ENCODE results near the gene EARS2. TPM values are rescaled to one million over a fixed set of nuclear protein-coding genes. Genes with fewer than 3 reads are reported as not detected.

Gene EARS2
- total RNA-seq, 1 donor = 32.6 TPM

DNA sequence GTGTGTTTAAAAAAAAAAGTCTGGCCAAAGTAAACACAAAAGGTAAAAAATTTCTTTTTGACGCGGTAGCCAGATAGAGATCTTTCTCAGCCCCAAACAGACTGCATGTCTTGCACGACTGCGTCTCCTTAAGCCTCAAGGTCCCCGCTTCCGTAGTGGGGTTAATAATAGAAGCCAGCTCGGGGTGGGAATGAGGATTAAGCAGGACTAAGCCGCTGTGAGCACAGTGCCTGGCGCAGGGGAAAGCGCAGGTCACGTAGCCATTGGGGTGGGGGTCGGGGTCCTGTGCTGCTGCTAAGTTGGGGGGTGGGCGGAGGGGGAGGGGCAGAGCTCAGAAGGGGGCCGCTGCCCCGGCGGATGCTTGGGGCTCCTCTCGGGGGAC lies 47.4 kb downstream of the EARS2 start:
- Histone ChIP-seq H3K9me3 (ENCODE audit: low read depth, low read length) (no peaks in the 10 kb centered on the region), H2AFZ (ENCODE audit: low read length) (peak overlapping the region; percentile 49), H3K27ac (ENCODE audit: low read depth, low read length) (peak overlapping the region; percentile 45), H3K36me3 (ENCODE audit: insufficient read depth, low read length) (peaks cover 4% of the 10 kb centered on the region), H3K79me2 (ENCODE audit: insufficient read depth, low read length) (peaks cover 27% of the 10 kb centered on the region), H3K4me3 (ENCODE audit: insufficient read depth, low read length) (peak overlapping the region; percentile 79), H3K27me3 (ENCODE audit: insufficient read depth, low read length) (no peaks in the 10 kb centered on the region), H3K4me2 (ENCODE audit: insufficient read depth, low read length) (peak overlapping the region; percentile 92), H4K20me1 (ENCODE audit: insufficient read depth, low read length) (peaks cover 34% of the 10 kb centered on the region), H3K4me1 (ENCODE audit: insufficient read depth, low read length) (peaks cover 22% of the 10 kb centered on the region)
- peak; percentile 83 for DNase-seq (ENCODE audit: insufficient read length, low spot score, missing footprints)
- TF ChIP-seq, protein P1, sequence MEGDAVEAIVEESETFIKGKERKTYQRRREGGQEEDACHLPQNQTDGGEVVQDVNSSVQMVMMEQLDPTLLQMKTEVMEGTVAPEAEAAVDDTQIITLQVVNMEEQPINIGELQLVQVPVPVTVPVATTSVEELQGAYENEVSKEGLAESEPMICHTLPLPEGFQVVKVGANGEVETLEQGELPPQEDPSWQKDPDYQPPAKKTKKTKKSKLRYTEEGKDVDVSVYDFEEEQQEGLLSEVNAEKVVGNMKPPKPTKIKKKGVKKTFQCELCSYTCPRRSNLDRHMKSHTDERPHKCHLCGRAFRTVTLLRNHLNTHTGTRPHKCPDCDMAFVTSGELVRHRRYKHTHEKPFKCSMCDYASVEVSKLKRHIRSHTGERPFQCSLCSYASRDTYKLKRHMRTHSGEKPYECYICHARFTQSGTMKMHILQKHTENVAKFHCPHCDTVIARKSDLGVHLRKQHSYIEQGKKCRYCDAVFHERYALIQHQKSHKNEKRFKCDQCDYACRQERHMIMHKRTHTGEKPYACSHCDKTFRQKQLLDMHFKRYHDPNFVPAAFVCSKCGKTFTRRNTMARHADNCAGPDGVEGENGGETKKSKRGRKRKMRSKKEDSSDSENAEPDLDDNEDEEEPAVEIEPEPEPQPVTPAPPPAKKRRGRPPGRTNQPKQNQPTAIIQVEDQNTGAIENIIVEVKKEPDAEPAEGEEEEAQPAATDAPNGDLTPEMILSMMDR (IDR thresholded peaks at IDR 0.05; ENCODE audit: extremely low read depth, low read depth, low read length) = no peak

DNA sequence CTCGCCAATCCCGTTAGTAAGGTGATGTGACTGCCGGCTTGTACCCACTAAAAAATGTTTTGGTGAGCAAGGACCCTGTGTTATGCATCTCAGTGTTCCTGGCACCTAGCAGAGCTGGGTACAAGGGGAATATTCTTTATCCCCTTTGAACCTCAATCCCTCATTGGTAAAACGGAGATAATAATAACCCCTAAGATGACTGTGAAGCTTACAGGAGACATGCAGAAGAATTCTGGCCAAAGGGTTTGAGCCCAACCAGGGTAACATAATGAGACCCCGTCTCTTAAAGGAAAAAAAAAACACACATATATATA lies 47.8 kb downstream of the EARS2 start:
- Histone ChIP-seq H3K4me2 (ENCODE audit: insufficient read depth, low read length) (peak overlapping the region; percentile 92), H3K4me3 (ENCODE audit: insufficient read depth, low read length) (peak overlapping the region; percentile 79), H3K9me3 (ENCODE audit: low read depth, low read length) (no peaks in the 10 kb centered on the region), H3K79me2 (ENCODE audit: insufficient read depth, low read length) (peaks cover 27% of the 10 kb centered on the region), H3K4me1 (ENCODE audit: insufficient read depth, low read length) (peaks cover 24% of the 10 kb centered on the region), H2AFZ (ENCODE audit: low read length) (no peak overlapping the region), H3K36me3 (ENCODE audit: insufficient read depth, low read length) (peaks cover under 1% of the 10 kb centered on the region), H4K20me1 (ENCODE audit: insufficient read depth, low read length) (peaks cover 35% of the 10 kb centered on the region), H3K27me3 (ENCODE audit: insufficient read depth, low read length) (no peaks in the 10 kb centered on the region), H3K27ac (ENCODE audit: low read depth, low read length) (no peak overlapping the region)
- DNase-seq (ENCODE audit: insufficient read length, low spot score, missing footprints) = no peak
- TF ChIP-seq, protein P1 (IDR thresholded peaks at IDR 0.05; ENCODE audit: extremely low read depth, low read depth, low read length) = no peak

DNA sequence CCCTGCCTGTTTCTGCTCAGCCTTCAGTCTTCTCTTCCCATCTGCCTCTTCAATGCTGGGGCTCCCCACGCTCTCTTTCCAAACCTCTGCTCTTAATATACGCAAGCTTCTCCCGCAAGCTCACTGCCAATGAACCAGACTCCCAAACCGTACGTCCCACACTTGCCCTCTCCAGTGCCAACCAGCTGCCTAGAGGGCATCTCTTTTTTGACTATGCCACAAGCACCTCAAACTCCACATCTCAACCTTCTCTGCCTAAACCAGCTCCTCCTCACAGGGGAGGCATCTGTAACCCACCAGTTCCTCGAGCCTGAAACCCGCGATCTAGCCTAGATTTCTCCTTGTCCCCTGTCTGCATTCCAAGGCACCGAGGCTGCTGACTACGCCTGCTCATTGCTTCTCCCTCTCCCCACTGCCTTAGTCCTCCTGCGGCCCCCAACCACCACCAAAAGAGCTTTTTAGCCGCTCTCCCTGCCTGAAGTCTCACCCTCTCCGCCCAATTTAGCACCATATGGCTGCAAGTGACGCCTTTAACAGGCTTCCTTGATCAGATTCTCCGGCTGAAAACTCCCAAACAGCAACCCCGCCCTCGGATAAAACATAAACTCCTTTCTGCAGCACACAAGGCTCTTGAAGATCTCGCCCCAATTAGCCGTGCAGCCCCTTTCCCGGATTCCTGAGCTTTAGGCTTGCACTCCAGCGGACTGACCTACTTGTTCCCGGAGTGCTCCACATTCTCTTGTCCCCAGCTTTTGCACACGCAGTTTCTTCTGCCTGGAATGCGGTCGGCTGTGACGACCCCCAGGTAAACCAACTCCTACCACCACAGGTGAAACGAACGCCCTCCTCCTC lies 48.3 kb downstream of the EARS2 start:
- peaks cover 30% of the 10 kb centered on the region for H3K4me1 ChIP-seq (ENCODE audit: insufficient read depth, low read length)
- H4K20me1 ChIP-seq (ENCODE audit: insufficient read depth, low read length) = peaks cover 41% of the 10 kb centered on the region
- no peaks in the 10 kb centered on the region for H3K27me3 ChIP-seq (ENCODE audit: insufficient read depth, low read length)
- peak; percentile 74 for DNase-seq (ENCODE audit: insufficient read length, low spot score, missing footprints)
- H3K27ac ChIP-seq (ENCODE audit: low read depth, low read length) = no peak overlapping the region
- H3K9me3 ChIP-seq (ENCODE audit: low read depth, low read length) = no peaks in the 10 kb centered on the region
- no peaks in the 10 kb centered on the region for H3K36me3 ChIP-seq (ENCODE audit: insufficient read depth, low read length)
- H3K4me3 ChIP-seq (ENCODE audit: insufficient read depth, low read length) = peak overlapping the region; percentile 79
- TF ChIP-seq, protein P1 (IDR thresholded peaks at IDR 0.05; ENCODE audit: extremely low read depth, low read depth, low read length) = no peak
- H3K79me2 ChIP-seq (ENCODE audit: insufficient read depth, low read length) = peaks cover 27% of the 10 kb centered on the region
- H2AFZ ChIP-seq (ENCODE audit: low read length) = no peak overlapping the region
- H3K4me2 ChIP-seq (ENCODE audit: insufficient read depth, low read length) = peak overlapping the region; percentile 92

DNA sequence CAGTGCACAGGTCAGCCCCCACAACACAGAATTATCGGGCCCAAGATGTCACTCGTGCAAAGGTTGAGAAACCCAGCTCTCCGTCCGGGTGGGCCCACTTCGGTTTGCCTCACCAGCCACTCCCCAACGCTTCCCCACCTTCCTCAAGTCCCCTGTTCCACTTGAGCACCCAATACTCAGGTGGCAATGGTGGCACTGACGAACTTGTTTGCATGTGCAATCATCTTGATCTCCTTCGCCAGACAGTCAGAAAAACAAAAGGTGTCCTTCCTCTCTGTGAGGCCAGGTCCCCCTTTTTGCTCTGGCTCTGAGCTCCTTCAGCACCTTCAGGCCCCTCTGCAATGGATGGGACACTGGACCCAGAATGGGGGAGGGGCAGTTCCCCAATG lies 50.5 kb downstream of the EARS2 start:
- no peak overlapping the region for H2AFZ ChIP-seq (ENCODE audit: low read length)
- H3K4me1 ChIP-seq (ENCODE audit: insufficient read depth, low read length) = peaks cover 31% of the 10 kb centered on the region
- no peaks in the 10 kb centered on the region for H3K27me3 ChIP-seq (ENCODE audit: insufficient read depth, low read length)
- no peak overlapping the region for H3K4me3 ChIP-seq (ENCODE audit: insufficient read depth, low read length)
- TF ChIP-seq, protein P1 (IDR thresholded peaks at IDR 0.05; ENCODE audit: extremely low read depth, low read depth, low read length) = no peak
- peaks cover 63% of the 10 kb centered on the region for H4K20me1 ChIP-seq (ENCODE audit: insufficient read depth, low read length)
- H3K27ac ChIP-seq (ENCODE audit: low read depth, low read length) = no peak overlapping the region
- no peak overlapping the region for H3K4me2 ChIP-seq (ENCODE audit: insufficient read depth, low read length)
- H3K79me2 ChIP-seq (ENCODE audit: insufficient read depth, low read length) = peaks cover 42% of the 10 kb centered on the region
- no peak for DNase-seq (ENCODE audit: insufficient read length, low spot score, missing footprints)
- no peaks in the 10 kb centered on the region for H3K36me3 ChIP-seq (ENCODE audit: insufficient read depth, low read length)
- H3K9me3 ChIP-seq (ENCODE audit: low read depth, low read length) = no peaks in the 10 kb centered on the region
